ENCODE data around the gene NHS. TPM values are rescaled to one million over a fixed set of nuclear protein-coding genes. Genes with fewer than 3 reads are reported as not detected.

The NHS gene
- total RNA-seq, 1 experiment from 2014 or later: 0.10 TPM

DNA sequence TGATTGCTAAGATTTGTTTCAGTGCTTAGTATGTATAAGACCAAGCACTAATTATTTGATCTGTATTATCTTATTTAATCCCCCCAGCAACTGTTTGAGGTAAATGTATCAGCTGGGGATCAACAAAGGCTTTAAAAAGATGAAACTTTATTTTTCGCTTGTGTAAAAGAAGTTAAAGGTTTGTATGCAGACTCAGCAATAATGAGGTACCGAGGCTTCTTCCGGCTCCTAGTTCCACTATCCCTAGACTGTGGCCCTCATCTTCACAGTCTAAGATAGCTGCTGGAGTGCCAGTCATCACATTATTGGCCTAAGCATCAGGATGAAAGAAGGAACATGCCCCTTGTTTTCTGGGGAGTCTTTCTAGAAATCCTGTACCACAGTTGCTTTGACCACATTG, 256.6 kb downstream of the NHS start:
- no peak for DNase-seq
- no peaks in the 10 kb centered on the region for H3K9me3 ChIP-seq
- no peaks in the 10 kb centered on the region for H3K27me3 ChIP-seq
- H3K4me3 ChIP-seq: no peak overlapping the region
- no peaks in the 10 kb centered on the region for H3K36me3 ChIP-seq

DNA sequence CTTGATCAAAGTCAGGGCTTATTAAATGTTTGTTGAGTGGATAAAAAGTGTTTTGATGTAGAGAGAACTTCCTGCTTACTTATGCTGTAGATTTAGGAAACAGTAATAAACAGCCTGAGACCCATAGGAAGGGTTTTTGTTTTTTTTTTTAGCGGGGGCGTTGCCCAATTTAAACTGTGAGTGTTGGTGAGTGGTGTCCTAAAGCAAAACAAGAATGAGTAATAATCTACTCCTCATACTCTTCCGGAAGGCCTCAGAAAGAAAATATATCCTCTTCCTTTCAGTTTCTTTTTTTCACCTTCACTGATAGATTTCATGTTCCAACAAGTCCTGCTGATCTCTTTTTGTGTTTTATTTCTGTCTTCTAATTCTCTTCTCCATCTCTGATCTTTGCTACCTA, 257.9 kb downstream of the NHS start:
- Histone ChIP-seq H3K4me3 (no peak overlapping the region), H3K36me3 (no peaks in the 10 kb centered on the region), H3K27me3 (no peaks in the 10 kb centered on the region), H3K9me3 (no peaks in the 10 kb centered on the region)
- no peak for DNase-seq

DNA sequence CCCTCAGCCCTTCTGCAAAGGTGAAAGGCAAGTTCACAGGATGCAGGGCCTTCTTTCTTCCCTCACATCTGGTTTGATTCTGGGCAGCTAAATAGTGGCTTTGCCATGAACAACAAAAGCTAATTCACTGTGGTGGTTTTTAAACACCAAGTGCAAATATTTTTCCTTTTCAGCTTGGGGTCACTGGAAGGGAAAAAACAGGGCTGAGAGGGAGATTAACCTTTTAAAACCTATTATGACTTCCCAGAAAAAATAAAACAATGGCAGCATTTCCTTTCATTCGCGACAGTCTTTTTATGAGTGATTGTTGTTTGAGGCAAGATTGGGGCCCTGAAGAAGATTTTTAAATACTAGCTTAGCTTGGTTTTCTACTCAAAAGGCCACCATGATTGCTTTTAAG, 258.5 kb downstream of the NHS start:
- no peaks in the 10 kb centered on the region for H3K36me3 ChIP-seq
- no peak overlapping the region for H3K4me3 ChIP-seq
- H3K9me3 ChIP-seq: no peaks in the 10 kb centered on the region
- no peaks in the 10 kb centered on the region for H3K27me3 ChIP-seq
- no peak for DNase-seq

DNA sequence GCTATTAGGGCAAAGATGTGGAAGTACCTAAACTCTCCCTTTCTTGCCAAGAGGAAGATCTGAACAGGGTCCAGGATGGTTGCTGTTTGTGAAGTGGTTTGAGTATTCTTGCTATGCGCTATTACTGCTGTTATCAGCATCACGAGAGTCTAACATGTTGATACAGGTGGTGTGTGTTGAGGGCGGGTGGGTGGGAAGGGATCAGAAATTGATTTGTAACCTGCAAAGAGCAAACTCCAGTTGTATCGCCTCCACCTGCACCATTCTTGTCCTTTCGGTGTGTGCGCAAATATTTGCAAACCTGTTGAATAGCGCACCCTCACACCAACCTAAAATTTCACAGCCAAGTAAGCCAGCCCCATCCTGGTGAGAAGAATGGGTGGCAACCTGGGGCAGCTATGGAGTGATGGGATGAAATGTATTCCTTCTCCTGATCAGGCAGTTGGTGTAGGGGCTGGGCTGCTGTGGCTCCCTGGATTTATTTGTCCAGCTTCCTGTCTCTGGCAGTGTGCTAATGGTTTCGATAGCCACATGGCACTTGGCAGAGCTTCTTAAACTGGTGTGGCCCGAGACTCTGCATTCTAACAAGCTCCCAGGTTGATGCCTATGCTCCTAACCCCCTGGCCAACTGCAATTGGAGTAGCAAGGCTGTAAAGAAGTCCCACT, 259.7 kb downstream of the NHS start:
- H3K27me3 ChIP-seq: no peaks in the 10 kb centered on the region
- H3K4me3 ChIP-seq: no peak overlapping the region
- H3K36me3 ChIP-seq: no peaks in the 10 kb centered on the region
- H3K9me3 ChIP-seq: no peaks in the 10 kb centered on the region
- DNase-seq: no peak

DNA sequence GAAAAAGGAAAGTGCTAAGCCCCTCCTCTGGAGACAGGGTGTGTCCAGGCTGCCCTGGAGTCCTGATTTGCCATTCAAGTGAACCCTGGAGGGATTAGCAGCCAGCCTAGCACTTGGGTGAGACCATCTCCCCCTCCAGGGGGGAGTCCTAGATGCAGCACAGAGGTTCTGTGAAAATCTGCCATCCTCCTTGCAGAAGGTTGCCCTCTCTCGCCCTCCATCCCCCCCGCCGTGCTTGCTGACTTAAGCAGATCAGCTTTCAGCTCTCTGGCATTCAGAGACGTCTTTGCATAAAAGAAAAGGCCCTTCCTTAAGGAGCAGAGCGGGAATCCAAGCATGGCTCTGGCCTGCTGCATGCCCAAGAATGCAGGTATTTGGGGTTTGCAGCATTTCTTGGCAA, 260.2 kb downstream of the NHS start:
- Histone ChIP-seq H3K36me3 (no peaks in the 10 kb centered on the region), H3K4me3 (no peak overlapping the region), H3K27me3 (no peaks in the 10 kb centered on the region), H3K9me3 (no peaks in the 10 kb centered on the region)
- peak; percentile 12 for DNase-seq

DNA sequence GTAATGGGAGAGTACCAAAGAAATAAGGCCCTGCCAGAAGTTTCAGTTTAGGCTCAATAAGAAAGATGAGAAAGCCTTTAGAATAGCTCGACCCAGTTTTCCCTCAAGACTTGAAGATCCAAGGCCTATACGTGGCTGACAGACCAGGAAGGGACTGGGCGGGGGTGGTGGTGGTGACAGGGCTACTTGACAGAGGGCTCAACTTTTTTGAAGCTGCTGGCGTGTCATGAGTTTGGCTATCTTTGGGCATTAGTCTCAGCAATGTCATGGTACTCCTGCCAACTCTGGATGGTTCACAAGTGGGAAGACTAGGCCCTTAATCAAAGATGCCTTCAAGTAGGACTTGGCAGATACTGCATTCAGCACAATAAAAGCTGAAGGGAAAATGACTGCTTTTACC, 262.2 kb downstream of the NHS start:
- DNase-seq: no peak
- Histone ChIP-seq H3K27me3 (no peaks in the 10 kb centered on the region), H3K36me3 (no peaks in the 10 kb centered on the region), H3K9me3 (no peaks in the 10 kb centered on the region), H3K4me3 (no peak overlapping the region)

DNA sequence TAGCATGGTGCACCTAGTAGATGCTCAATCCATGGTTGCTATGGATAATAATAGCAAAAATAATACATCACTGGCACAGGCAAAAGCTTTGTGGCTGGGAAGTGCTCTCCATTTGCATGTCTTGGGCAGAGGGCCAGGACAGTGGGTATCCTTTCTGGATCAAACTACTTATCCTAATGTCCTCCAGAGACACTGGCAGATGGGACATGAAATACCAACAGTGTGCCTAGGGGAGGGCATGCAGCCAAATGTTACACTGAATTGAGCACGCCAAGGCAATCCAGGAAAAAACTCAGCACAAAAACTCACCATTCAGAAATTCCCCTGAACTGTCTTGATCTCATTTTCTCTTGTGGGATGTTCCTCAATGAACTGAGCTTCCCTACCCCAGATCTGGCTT, 263.7 kb downstream of the NHS start:
- no peaks in the 10 kb centered on the region for H3K9me3 ChIP-seq
- H3K4me3 ChIP-seq: no peak overlapping the region
- H3K36me3 ChIP-seq: no peaks in the 10 kb centered on the region
- no peak for DNase-seq
- no peaks in the 10 kb centered on the region for H3K27me3 ChIP-seq

DNA sequence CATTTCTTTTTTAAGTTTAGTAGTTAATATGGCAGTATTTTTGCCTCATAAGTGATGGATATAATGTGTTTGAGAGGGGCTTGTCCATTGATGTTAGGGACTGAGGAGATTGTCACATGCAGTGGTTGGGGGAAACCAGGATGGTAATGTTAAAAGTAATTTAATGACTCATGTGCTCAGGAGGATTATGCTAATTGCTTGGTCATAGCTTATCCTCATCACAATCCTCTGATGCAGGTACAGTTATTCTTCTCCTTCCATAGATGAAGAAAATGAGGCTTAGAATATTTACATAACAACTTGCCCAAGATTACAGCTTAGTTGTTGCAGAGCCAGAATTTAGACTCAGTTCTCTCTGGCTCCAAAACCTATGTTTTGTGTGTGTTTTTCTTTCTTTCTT, 267.9 kb downstream of the NHS start:
- DNase-seq: no peak
- Histone ChIP-seq H3K9me3 (no peaks in the 10 kb centered on the region), H3K4me3 (no peak overlapping the region), H3K36me3 (no peaks in the 10 kb centered on the region), H3K27me3 (no peaks in the 10 kb centered on the region)

DNA sequence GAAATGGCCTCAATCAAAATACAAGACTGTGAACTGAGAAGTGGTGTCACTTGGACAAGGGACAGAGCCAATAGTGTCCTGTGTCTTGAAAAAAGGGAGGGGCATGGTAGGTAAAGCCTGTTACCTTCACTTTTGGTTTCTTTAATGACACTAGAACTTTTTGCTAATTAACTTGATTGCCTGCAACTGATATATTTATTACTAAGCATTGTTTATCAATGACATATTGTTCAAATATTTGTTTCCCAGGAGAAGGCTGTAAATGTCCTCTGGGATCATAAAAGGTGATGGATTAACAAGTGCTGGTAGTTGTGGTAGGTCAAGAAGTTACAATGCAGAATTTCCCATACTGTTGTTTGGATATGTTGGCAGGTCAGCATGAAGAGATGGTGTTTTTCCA, 268.5 kb downstream of the NHS start:
- H3K36me3 ChIP-seq: no peaks in the 10 kb centered on the region
- no peak for DNase-seq
- no peak overlapping the region for H3K4me3 ChIP-seq
- no peaks in the 10 kb centered on the region for H3K9me3 ChIP-seq
- no peaks in the 10 kb centered on the region for H3K27me3 ChIP-seq

DNA sequence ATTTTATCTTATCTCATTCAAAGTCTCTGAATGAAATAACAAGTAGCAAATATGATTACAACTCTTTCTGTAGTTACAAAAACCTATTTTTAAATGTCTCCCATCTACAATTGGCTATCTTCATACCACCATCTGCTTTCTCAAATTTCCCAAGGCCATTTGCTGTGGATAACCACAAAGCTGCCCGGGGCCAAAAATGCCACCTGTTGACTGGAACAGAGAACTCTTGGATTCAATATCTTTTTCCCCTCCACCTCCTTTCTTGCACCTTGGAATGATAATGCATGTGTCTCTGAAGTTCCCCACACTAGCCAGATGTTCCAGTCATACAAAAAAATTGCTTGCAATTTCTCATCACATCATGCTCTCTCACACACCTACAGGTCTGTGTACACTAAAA, 269.0 kb downstream of the NHS start:
- no peak for DNase-seq
- Histone ChIP-seq H3K4me3 (no peak overlapping the region), H3K9me3 (no peaks in the 10 kb centered on the region), H3K36me3 (no peaks in the 10 kb centered on the region), H3K27me3 (no peaks in the 10 kb centered on the region)

DNA sequence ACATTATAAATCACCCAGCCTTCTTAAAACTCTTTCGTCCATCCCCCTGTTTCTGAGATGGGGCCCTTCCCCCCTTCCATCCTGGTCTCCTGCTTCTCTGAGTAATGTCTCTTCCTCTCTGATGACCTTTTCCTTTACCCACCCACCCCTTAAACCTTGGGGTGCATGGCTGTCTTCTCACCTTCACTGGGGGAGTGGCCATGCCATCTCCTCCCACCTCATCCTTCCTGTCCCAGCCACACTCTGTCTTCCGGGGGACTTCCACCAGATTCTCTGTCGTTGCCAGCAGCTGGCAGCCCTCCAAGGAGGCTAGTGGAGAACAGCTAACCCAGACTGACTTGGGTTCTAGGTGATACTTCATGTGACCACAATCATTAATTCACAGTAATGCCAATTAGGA, 279.1 kb downstream of the NHS start:
- Histone ChIP-seq H3K27me3 (no peaks in the 10 kb centered on the region; the same call in 1 of the 2 replicates), H3K9me3 (no peaks in the 10 kb centered on the region), H3K36me3 (no peaks in the 10 kb centered on the region), H3K4me3 (no peak overlapping the region)
- no peak for DNase-seq

DNA sequence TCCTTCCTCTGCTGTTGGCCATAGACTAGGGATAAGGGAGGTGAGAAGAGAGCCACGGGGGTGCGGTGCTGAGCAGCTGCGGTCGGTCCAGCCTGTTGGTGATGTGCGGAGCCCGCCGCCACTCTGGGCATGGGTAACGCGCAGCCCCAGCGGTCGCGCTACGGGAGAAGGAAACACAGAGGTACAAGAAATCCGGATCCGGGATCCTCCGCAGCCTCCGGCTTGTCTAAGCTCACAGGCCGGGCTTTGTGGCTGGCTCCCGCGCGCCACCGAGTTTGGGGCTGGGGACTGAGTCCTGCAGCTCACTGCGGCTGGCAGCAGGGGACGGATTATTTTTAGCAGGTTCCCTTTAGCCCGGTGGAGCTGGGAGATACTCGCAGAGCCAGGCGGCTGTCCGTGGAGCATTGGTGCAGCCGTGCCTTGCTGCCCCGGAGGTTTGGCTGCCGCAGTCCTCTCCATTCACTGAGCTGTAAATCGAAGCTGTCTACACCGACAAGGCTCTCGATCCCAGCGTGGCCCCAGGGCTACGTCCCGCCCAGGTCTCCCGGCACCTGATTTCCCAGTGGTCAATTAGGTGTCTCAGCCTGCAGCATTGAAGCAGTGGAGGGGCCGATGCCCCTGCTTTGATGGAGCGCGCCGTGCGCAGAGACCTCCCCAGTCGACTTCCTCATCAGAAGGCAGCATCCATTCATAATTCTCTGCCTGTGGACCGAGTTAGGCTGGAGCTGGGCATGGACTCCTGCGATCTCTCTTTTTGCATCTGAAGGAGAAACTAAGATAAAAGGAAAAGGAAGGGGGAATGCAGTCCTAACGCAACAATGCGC, 280.4 kb downstream of the NHS start:
- H3K9me3 ChIP-seq: no peaks in the 10 kb centered on the region
- no peaks in the 10 kb centered on the region for H3K36me3 ChIP-seq
- no peak for DNase-seq
- H3K27me3 ChIP-seq: no peaks in the 10 kb centered on the region; the same call in 1 of the 2 replicates
- H3K4me3 ChIP-seq: no peak overlapping the region

DNA sequence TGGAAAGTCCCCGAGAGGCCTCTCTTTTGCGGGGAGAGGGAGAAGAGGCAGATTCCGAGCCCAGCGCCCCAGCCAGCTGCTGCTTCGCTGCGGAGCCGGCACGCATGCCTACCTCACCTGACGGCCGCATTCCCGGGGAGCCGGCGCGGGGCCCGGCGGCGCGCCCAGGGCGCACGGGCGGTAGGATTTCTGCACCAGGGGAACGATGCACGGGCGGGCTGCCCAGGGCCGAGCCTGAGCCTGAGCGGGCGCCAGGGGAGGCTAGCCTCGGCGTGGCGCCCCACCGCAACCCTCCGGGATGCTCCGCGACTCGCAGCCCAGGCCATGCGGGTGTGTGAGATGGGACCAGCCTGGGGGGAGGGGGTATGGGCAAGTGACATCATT, 281.0 kb downstream of the NHS start:
- Histone ChIP-seq H3K9me3 (no peaks in the 10 kb centered on the region), H3K27me3 (no peaks in the 10 kb centered on the region; the same call in 1 of the 2 replicates), H3K4me3 (no peak overlapping the region), H3K36me3 (no peaks in the 10 kb centered on the region)
- peak; percentile 2 for DNase-seq

DNA sequence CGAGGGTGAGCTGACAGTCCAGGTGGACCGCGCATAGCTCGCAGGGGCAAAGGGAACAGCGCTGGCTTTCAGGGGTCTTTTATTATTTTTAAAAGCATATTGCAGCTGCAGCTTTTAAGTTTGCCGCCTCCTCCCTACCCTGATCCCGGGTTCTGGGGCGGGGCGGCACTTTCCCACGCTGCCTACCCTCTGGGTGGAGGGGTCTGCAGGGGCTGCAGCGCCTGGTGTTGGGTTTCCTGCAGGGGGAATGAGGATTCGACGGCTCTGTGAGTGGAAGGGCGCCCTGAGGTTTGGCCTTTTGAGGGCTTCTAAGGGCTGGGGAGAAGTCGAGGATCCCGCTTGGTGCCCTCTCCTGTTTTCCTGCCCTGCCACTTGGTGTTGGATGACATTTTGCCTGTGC, 281.6 kb downstream of the NHS start:
- Histone ChIP-seq H3K36me3 (no peaks in the 10 kb centered on the region), H3K4me3 (no peak overlapping the region), H3K27me3 (no peaks in the 10 kb centered on the region; the same call in 1 of the 2 replicates), H3K9me3 (no peaks in the 10 kb centered on the region)
- DNase-seq: no peak

DNA sequence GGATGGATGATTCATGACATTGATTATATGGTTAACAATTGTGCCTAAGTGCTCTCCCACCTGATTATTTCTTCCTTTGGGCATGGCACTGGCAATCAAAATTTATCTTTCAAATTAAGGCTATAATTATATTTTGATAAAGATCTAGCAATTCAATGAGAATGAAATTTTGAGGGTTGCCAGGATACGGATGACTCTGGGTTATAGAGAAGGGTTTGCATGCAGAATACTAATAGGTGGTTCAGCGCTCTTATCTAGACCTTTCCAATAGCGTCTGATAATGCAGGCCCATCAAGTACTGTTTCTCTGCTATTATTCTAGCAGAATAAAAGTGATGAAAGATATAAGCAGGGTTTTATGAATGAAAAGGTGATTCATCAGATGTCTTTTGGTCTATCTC, 287.4 kb downstream of the NHS start:
- Histone ChIP-seq H3K27me3 (no peaks in the 10 kb centered on the region), H3K9me3 (no peaks in the 10 kb centered on the region), H3K4me3 (no peak overlapping the region), H3K36me3 (no peaks in the 10 kb centered on the region)
- DNase-seq: no peak

DNA sequence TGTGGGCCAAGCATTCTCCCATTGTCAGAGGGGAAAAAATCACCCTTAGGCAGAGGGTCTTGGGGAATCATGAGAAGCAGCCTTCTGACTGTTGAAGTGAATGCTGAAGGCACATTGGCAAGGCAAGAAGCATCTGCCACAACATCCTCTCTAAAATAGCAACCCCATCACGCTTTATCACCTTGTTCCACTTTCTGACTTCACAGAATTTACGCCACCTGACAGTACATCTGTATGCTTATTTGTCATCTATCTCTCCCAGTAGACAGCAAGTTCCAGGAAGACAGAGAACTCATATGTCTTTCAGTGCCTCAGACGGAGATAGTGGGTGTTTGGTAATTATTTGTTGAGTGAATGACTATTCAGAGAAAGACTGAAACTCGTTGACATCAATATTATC, 293.9 kb downstream of the NHS start:
- Histone ChIP-seq H3K9me3 (no peaks in the 10 kb centered on the region), H3K27me3 (no peaks in the 10 kb centered on the region), H3K4me3 (no peak overlapping the region), H3K36me3 (no peaks in the 10 kb centered on the region)
- no peak for DNase-seq

DNA sequence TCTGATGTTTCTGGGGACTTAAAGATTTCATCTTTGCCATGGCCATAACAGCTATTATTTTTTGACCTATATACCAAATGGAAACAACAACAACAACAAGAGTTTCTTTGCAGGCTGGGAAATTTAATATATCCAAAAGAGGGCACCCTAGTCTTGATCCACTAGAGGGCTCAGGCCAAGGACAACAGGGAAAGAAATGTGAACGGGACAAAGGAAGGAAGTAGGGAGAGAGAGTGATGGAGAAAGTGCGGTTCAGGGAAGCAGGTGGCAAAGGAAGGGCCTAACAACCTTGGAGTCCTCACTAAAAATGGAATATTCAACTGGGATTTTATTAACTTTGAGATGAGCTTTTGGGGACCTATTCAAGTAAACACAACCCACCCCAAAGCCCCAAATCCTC, 294.5 kb downstream of the NHS start:
- H3K36me3 ChIP-seq: no peaks in the 10 kb centered on the region
- DNase-seq: no peak
- no peaks in the 10 kb centered on the region for H3K27me3 ChIP-seq
- H3K9me3 ChIP-seq: no peaks in the 10 kb centered on the region
- H3K4me3 ChIP-seq: no peak overlapping the region

DNA sequence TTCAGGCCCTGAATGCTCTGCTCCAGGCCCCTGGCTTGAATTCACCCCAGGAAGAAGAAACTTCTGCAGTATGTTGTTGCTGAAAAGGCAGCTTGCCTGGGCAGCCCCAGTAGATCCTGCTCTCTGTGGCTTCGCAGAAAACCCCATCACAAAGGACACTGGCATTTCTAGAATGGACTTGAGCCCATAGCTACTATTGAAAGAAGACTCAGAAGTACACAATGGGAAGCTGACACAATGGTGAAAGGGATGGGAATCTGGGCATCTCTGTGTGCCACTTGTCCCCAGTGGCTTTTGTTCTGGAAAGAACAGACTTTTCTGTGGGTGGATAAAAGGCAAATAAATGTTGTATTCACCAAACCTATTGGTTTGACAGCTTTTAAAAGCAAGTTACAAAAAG, 294.9 kb downstream of the NHS start:
- Histone ChIP-seq H3K27me3 (no peaks in the 10 kb centered on the region), H3K36me3 (no peaks in the 10 kb centered on the region), H3K9me3 (no peaks in the 10 kb centered on the region), H3K4me3 (no peak overlapping the region)
- DNase-seq: no peak

Data from MG63 (cell line).